Measurements from ENCODE around the gene UPK1A.

The UPK1A gene

DNA sequence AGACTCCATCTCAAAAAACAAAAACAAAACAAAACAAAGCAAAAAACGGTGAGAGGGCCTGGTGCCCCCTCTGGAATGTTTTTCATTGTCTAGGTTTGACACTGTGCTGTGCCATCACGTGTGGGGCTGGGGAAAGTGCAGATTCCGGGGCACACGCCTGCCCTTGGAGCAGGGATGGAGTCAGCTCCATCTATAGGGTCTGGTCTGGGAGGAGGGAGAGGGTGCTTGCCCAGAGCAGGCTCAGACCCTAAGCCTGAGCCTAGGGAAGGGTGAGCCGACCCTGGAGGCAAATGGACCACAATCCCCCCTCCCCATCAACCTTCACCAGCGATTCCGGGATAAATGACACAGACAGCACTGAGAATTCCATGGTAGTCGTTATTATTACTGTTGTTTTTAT lies 27.1 kb downstream of the UPK1A start:
- DNase-seq = no peak

DNA sequence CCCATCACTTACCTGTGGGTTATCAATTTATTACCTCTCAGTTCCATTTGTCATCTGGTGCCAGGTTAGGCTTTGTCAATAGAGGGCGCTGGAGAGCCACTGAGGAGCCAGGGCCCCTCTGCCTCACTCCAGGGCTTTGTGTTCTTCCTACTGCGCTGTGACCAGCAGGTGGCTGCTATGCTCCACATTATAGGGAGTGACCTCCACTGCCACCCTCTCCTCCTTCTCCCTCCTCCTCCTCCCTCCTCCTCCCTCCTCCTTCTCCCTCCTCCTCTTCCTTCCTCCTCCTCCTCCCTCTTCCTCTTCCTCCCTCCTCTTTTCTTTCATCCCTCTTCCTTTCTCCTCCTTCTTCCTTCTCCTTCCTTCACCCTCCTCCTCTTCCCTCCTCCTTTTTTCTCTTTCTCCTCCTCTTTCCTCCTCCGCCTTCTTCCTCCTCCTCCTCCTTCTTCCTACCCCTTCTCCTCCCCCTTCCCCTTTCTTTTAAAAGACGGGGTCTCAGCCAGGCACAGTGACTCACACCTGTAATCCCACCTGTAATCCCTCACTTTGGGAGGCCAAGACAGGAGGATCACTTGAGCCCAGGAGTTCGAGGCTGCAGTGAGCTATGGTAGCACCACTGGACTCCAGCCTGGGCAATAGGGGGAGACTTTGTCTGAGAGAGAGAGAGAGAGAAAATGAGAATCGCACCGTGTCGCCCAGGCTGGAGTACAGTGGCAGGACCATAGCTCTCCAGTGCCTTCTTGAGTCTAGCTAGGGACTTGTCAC lies 27.7 kb downstream of the UPK1A start:
- peak in 13 of 14 donors; percentile 8 to 83 (median 61) for DNase-seq

DNA sequence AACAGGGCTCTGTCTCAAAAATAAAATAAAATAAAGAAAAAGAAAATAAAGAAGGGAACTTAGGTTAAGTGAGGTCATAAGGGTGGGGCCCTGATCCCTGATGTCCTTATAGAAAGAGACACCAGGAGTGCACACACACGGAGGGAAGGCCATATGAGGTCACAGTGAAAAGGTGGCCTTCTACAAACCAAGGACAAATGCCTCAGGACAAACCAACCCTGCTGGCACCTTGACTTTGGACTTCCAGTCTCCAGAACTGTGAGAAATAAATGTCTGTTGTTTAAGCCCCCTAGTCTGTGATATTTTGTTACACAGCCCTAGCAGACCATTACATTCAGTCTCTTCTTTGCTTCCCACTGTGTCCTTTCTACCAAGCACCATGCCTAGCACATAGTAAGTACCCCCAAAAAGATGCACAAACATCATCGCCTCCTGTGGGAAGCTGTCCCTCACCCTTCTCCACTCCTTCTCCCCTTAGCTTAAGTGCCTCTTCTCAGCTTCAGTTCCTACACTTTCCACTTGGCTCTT lies 29.6 kb downstream of the UPK1A start:
- DNase-seq = no peak

DNA sequence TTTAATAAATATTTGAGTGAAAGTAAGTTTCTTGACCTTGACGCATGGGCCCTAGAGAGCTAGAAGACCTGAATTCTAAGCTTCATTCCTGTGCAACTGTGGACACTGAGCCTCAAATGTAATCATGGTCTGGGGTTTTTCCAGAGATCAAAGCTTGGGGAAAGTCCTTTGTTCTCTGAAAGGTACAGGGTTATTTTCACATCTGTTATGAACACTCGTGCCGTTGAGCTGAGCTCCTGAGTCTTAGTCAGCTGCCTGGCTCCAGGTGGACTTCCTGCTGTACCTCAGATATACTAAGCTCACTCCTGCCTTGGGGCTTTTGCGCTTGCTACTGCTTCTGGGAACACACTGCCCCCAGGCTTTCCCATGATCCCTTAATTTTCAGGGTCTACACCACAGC lies 30.5 kb downstream of the UPK1A start:
- DNase-seq = no peak

DNA sequence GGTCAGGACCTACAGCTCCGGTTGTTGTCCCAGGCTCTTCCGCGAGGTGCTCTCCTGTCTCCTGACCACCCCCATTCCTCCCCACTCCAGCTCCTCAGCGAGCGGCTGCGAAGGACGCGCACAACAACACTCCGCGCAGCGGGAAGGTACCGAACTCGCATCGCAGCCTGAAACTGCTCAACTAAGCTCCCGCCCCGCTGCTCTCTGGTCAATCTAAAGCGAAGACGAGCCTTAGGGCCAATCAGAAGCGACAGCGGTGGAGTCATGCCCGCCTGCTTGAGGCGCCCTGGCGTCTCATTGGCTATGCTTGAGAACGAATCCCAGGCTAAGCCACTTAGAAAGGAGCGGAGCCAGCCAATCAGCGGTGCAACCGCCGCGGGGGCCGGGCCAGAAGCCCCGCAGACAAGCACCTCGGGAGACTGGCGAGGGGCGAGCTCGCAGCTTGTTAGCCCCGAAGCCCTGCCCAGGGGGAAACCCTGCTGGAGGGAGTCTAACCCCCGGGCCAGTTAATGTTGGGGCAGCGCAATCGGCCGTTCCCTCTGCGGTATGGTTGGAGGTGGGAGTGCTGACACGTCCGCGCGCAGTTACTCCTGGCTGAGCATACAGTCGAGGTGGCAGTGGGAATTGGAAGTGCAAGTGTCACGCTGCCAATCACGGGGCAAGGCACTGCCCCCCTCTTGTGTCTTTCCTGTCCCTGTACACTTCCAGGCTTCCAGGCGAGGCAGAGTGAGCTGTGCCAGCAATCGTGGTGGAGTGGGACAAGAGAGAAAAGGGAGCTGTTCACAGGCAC lies 36.1 kb downstream of the UPK1A start:
- peak; percentile 64 to 99 (median 92) for DNase-seq

DNA sequence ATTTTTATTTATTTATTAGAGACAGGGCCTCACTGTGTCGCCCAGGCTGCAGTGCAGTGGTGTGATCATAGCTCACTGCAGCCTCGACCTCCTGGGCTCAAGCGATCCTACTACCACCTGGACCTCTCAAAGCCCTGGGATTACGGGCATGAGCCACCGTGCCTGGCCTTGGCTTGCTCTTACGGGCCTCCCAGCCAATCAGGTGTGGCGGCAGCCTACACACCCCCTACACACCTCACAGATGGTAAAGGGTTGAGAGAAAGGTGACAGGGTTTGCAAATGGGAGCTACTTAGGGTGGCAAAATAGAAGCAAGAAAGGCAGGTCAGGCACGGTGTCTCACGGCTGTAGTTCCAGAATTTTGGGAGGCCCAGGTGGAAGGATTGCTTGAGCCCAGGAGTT lies 37.0 kb downstream of the UPK1A start:
- no peak for DNase-seq

DNA sequence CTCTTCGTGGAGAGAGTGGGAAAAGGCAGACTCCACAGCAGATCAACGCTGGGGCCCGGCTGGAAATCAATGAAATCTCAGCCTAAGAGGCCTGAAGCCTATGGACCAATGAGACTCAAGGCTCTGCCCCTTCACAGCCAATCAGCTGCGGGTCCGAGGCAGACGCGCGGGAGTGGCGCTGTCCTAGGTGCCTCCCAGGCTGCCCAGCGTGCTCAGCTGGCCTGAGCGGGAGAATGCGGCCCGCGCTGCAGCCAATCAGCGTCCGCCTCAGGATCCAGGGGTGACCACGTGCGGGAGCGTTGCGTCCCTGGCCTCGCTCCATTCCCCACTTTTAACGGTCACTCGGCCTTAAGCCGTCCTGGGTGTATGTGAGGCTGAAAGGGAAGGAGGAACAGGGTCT lies 37.9 kb downstream of the UPK1A start, which contains the start of gene ZBTB32:
TSS of gene ZBTB32 (plus strand) at position 341 of the 400 bp plus-strand sequence. CDS start 10,069 bp downstream, outside the sequence.
- DNase-seq = peak in 1 of 14 donors; percentile 14

DNA sequence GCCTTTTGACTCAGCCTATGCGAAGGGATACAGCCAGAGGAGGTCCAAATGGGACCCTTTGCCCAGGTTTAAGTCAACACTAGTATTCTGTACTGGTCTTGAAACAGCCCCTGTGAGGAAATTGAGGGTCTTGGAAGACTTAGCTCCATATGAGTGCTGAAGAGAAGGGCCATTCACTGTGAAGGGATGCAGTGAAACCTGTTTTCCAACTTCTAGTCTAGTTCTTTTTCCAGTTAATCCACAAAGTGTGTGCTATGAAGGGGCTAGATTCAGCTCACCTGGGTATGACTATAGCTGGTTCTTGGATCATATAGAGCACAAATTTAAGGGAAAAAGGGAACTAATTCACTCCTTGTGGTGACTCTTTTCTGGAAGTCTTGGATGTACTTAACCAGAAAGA lies 42.1 kb downstream of the UPK1A start:
- no peak for DNase-seq

DNA sequence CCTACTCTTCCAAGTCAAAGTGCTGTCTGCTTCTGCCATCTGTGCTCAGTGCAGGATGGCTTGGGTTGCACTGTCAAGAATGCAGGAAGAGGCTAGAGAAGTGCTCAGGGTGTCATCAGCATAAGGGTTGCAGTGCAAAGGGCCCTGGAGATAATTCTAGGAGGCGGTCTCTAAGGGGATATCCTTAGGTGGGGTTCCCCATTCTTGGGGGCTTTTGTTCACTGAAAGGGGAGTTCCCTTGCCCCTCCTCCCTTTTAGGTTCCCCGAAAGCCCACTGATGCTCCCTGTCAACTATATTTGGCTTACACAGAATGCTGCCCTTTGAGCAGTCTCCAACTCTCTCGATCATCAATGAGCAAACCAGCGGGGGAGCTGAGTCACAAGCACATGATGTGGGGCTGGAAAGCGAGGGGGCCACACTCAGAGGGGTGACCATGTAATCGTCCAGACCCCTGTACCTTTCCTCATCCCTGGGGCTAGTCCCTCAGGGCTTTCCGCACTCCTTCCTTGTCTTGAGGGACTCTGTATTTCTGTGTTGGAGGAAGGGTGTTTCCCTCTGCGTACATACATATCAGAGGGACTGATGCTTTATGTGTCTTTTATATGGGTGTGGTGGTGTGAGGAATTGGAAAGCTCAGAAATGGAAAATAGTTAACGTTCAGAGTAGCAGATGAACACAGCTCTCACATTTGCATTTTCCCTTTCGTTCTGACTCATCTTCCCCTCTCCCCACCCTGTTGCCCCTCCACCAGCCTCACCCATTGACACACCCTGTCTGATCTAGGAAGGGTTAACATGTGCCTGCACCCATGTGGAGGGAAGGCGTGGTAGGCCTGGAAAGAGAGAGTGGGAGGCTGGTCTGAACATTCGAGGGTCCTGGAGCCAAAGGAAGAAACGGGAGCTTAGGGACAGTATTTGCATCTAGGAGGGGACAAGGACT lies 44.7 kb downstream of the UPK1A start:
- DNase-seq = no peak

DNA sequence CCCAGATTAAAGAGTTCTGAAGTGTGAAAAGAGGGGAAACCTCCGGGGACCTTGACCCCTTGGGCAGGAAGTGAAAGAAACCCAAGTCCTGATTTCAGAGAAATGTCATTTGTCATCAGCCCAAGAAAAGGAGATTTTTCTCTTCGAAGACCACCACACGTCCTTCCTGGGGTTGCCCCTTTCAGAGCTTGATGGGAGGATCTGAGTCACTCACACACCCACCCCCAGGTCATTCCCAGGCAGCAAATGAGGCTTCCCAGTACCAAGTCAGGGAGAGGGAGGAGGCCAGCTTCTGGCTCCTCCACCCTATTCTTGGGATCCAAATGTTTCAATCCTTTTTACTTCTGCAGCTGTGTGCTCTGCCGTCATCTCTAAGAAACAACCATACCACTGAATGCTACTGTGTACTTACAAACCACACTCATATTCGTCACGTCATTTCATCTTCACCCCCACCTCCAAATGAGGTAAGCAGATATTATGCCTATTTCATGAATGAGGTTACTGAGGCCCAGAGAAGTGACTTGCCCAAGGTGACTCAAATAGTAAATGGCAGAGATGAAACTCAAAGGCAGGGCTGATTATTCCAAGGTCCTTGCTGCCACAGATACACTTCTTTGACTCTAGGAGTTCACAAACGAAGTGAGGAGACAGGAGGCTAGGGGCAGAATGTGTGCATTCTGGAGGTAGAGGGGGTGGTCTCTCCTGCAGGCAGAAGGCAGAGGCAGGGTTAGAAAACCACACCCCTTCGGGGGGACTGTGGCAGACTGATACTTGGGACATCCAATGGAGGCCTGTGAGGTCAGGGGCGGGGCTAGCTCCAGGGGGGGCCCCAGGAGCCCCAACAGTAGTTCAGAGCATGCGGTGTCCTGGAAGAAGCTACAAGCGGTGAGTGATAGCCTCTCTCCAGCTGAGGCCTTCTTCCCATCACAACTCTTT lies 46.5 kb downstream of the UPK1A start:
- DNase-seq = no peak

DNA sequence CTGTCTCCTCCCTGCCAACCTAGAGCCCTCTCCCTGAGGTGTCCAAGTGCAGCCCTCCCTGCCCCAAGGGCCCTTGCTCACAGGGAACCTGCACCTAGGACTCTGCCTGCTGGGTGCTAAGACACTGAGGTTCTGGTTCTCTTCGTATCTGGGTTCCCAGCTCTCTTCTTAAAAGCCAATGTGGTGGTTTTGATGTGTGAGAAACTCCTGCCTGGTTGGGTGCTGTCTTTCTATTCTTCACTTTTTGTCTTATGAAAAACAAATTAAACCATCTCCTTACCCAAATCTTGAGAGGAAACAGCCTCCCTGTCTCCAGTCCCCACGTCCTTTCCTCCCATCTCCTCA lies 47.2 kb downstream of the UPK1A start:
- no peak for DNase-seq

DNA sequence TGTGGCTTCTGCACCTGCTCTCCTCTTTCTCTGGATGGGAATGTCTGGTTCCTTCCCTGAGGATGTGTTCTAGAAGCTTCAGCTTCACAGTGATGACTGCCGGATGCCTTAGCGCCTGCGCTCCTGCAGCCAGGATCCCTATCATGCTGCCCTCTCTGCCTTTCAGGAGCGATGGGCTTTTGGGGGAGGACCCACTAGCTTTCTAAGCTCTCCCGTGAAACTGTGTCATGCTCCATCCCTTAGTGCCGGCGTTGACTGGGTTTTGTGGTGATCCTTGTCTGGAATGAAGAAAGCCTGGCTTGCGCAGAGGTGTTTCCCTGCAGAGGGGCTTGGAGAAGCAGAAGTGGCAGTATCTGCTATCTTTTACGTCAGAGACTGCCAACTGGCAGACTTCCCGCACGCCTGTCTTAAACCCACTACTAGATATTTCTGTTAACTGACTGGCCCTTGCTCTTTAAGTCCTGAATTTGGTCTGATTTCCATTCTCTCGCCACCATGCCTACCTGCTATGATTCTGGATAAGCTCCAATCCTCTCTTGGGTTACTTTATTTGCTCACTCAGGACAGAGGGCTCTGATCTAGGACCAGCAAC lies 47.7 kb downstream of the UPK1A start:
- peak in 1 of 14 donors; percentile 22 for DNase-seq

DNA sequence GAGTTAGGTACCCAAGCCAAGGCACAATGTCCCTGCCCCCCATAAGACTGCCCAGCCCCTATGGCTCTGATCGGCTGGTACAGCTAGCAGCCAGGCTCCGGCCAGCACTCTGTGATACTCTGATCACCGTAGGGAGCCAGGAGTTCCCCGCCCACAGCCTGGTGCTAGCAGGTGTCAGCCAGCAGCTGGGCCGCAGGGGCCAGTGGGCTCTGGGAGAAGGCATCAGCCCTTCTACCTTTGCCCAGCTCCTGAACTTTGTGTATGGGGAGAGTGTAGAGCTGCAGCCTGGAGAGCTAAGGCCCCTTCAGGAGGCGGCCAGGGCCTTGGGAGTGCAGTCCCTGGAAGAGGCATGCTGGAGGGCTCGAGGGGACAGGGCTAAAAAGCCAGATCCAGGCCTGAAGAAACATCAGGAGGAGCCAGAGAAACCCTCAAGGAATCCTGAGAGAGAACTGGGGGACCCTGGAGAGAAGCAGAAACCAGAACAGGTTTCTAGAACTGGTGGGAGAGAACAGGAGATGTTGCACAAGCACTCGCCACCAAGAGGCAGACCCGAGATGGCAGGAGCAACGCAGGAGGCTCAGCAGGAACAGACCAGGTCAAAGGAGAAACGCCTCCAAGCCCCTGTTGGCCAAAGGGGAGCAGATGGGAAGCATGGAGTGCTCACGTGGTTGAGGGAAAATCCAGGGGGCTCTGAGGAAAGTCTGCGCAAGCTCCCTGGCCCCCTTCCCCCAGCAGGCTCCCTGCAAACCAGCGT lies 48.5 kb downstream of the UPK1A start:
- DNase-seq = no peak

DNA sequence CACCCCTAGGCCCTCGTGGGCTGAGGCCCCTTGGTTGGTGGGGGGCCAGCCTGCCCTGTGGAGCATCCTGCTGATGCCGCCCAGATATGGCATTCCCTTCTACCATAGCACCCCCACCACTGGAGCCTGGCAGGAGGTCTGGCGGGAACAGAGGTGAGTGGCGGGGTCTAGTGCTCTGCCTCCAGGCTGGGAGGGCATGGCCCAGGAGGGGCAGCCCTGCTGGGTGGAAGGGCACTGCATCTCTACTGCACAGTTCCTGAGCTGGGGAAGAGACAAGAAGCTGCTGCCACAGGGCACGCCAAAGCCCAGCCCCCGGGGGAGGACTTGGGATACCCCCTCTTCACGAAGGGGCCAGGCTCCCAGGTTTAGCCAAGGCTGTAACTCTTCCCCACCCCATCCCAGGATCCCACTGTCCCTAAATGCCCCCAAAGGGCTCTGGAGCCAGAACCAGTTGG lies 49.1 kb downstream of the UPK1A start:
- no peak for DNase-seq

DNA sequence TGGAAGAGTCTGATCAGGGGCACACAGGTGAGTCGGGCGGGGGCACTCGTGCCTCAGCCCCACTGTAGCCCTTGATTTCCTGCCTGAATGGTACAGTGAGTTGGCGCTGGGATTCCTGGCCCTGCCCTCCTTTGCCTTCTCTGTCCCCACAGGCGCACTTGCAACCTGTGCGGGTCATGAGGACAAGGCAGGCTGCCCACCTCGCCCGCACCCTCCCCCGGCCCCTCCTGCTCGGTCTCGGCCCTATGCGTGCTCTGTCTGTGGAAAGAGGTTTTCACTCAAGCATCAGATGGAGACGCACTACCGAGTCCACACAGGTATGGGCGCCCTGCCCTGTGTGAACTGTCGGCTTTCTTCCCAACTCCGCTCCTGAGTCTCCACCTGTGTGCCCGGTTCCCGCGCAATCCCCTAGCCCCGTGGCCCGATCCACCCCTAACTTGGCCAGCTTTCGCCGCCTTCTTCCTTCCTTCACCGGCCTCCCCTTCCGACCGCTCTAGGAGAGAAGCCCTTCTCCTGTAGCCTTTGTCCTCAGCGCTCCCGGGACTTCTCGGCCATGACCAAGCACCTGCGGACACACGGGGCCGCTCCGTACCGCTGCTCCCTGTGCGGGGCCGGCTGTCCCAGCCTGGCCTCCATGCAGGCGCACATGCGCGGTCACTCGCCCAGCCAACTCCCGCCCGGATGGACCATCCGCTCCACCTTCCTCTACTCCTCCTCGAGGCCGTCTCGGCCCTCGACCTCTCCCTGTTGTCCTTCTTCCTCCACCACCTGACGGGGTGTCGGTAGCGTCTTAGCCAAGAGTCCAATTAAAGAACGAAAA lies 49.9 kb downstream of the UPK1A start:
- DNase-seq = peak in 11 of 14 donors; percentile 23 to 87 (median 76)

DNA sequence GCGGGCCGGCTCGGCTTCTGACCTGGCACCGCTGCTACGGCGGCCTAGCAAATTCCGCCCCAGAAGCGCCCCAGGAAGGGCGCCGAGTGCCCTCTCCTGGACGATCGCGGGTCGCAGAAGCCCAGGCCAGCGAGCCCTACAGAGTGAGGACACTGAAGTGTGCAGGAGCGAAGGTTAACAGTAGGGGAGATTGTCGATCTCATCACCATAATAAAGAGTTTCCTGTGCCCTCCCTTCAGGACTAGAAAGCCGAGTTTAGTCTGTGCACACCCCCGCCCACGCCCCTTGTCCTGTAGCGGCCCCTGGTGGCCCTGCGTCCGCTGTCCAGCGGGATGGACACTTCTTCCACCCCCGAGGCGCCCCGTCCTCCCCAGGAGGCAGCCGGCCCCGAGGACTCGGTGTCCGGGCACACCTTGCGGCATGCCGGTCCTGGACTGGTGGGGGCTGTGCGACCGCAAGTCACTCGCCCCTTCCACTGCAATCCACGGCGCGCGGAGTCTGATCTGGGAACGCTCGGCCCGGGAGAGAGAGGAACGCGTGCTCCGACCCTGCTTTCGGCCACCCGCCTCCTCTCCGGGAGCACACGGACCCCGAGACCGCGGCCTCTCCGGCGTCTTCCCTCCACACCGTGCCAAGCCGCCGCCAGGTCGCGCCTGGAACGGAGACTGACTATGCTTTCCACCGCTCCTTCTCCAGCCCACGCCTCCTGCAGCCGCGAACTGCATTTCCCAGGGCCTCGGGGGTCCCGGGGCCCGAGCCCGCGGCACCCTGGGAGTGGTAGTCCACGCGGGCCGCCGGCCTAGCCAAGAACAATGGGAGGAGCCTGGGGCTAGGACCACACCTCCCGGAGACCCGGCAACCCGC lies 50.7 kb downstream of the UPK1A start:
- DNase-seq = peak; percentile 32 to 96 (median 87)

DNA sequence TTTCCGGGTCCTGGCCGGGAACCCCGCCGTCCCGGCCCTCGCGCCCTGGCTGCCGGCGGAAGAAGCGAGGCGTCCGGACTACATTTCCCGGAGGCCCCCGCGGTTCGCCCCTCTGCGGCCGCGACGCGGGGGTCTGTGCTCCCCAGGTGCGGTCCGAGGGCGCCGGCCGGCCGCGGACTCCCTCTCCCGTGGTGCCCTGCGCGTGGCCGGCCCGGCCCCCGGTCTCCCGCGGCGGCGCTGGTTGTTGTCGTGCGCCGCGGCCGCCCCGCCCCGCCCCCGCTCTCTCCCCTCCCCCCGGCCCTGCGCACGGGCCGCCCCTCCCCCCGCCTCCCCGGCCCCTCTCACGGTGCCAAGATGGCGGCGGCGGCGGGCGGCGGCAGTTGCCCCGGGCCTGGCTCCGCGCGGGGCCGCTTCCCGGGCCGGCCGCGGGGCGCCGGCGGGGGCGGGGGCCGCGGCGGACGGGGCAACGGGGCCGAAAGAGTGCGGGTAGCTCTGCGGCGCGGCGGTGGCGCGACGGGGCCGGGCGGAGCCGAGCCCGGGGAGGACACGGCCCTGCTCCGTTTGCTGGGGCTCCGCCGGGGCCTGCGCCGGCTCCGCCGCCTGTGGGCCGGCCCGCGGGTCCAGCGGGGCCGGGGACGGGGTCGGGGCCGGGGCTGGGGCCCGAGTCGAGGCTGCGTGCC lies 51.5 kb downstream of the UPK1A start, which contains the start of gene KMT2B:
TSS of gene KMT2B (plus strand) at position 339 of the 680 bp plus-strand sequence. CDS start at position 355, 16 bp downstream.
- peak in 11 of 14 donors; percentile 33 to 97 (median 91) for DNase-seq

Data from C1 segment of cervical spinal cord (tissue), 14 donors.